Neuronal stem cell (in vitro differentiated cells): ENCODE data around the gene TMEM121.
"Not testable (repeated sequence)": the region's sequence is repeated elsewhere in the genome, so short reads cannot be mapped to it uniquely, and the experiment has no call there.

Source experiments
- DNase-seq: peaks from one replicate; pipeline ENCODE4 v3.0.0-alpha.2; 2013; ENCODE audit warnings: low spot score
- H2AFZ ChIP-seq: one replicate; pipeline ENCODE4 v1.6.1; 2013; ENCODE audit warnings: mild to moderate bottlenecking, low read length, inconsistent platforms
- H2AK5ac ChIP-seq: 2 replicates; pipeline ENCODE4 v1.6.1; 2013; ENCODE audit warnings: low read depth, mild to moderate bottlenecking, inconsistent platforms, low read length, moderate library complexity, mixed read lengths
- H2BK120ac ChIP-seq: 2 replicates; pipeline ENCODE4 v1.6.1; 2013; ENCODE audit warnings: low read depth, mild to moderate bottlenecking, inconsistent platforms, low read length, moderate library complexity, mixed read lengths
- H2BK12ac ChIP-seq: one replicate; pipeline ENCODE4 v1.6.1; 2013; ENCODE audit warnings: low read length, inconsistent platforms
- H2BK15ac ChIP-seq: 2 replicates; pipeline ENCODE4 v1.6.1; 2013; ENCODE audit warnings: mild to moderate bottlenecking, low read length, inconsistent platforms, mixed read lengths
- H2BK5ac ChIP-seq: one replicate; pipeline ENCODE4 v1.6.1; 2013; ENCODE audit warnings: inconsistent platforms, mild to moderate bottlenecking, low read length, moderate library complexity
- H3K14ac ChIP-seq: one replicate; pipeline ENCODE4 v1.6.1; 2013; ENCODE audit warnings: low read length, inconsistent platforms
- H3K18ac ChIP-seq: 2 replicates; pipeline ENCODE4 v1.6.1; 2013; ENCODE audit warnings: low read length, inconsistent platforms
- H3K23ac ChIP-seq: 2 replicates; pipeline ENCODE4 v1.6.1; 2013; ENCODE audit warnings: low read depth, mild to moderate bottlenecking, mixed read lengths, low read length, inconsistent platforms; ENCODE audit not compliant: poor library complexity
- H3K27ac ChIP-seq: replicated peaks from 3 replicates; pipeline ENCODE4 v1.5.1; 2013; ENCODE audit warnings: low read length, inconsistent platforms
- H3K27me3 ChIP-seq, 3 experiments: 2 replicates each; pipeline ENCODE4 v1.6.1; 2013; ENCODE audit warnings: low read length in 3 of 3, mild to moderate bottlenecking in 2 of 3, inconsistent platforms in 1 of 3, low read depth in 1 of 3, mixed read lengths in 1 of 3, moderate library complexity in 1 of 3; ENCODE audit not compliant: control insufficient read depth in 3 of 3, insufficient read depth in 3 of 3
- H3K36me3 ChIP-seq, 2 donors: replicated peaks in 1 of 2; 2 replicates each; pipeline ENCODE4 v1.6.1; 2013; ENCODE audit warnings: low read length in 2 of 2; ENCODE audit not compliant: control insufficient read depth in 2 of 2, insufficient read depth in 2 of 2
- H3K4ac ChIP-seq: 2 replicates; pipeline ENCODE4 v1.6.1; 2013; ENCODE audit warnings: inconsistent platforms, mild to moderate bottlenecking, low read length, moderate library complexity
- H3K4me1 ChIP-seq, 2 donors: 1 replicate in 1 of 2; 2 replicates in 1 of 2; pipeline ENCODE4 v1.6.1; 2013; ENCODE audit warnings: low read length in 2 of 2, low read depth in 1 of 2; ENCODE audit not compliant: control insufficient read depth in 2 of 2, insufficient read depth in 1 of 2
- H3K4me2 ChIP-seq: one replicate; pipeline ENCODE4 v1.6.1; 2013; ENCODE audit warnings: mild to moderate bottlenecking, low read length, inconsistent platforms; ENCODE audit not compliant: insufficient read depth, poor library complexity, severe bottlenecking
- H3K4me3 ChIP-seq, 2 donors: 2 replicates each; pipeline ENCODE4 v1.5.1; 2013; ENCODE audit warnings: low read length in 2 of 2, mild to moderate bottlenecking in 2 of 2, inconsistent platforms in 1 of 2, moderate library complexity in 1 of 2
- H3K79me1 ChIP-seq: one replicate; pipeline ENCODE4 v1.6.1; 2013; ENCODE audit warnings: low read depth, mild to moderate bottlenecking, inconsistent platforms, low read length, moderate library complexity
- H3K9ac ChIP-seq: one replicate; pipeline ENCODE4 v1.6.1; 2013; ENCODE audit warnings: mild to moderate bottlenecking, low read depth, low read length, inconsistent platforms; ENCODE audit not compliant: poor library complexity
- H3K9me3 ChIP-seq, 2 donors: replicated peaks in 1 of 2; 2 replicates each; pipeline versions ENCODE3 to v1.6.1; 2013; ENCODE audit warnings: low read length in 2 of 2, mild to moderate bottlenecking in 2 of 2, inconsistent platforms in 1 of 2, low read depth in 1 of 2, mixed read lengths in 1 of 2, moderate library complexity in 1 of 2; ENCODE audit not compliant: control insufficient read depth in 2 of 2, insufficient read depth in 1 of 2
- H4K8ac ChIP-seq: one replicate; pipeline ENCODE4 v1.6.1; 2013; ENCODE audit warnings: low read depth, mild to moderate bottlenecking, inconsistent platforms, low read length, moderate library complexity
- H4K91ac ChIP-seq: one replicate; pipeline ENCODE4 v1.6.1; 2013; ENCODE audit warnings: low read length, low read depth, mild to moderate bottlenecking, inconsistent platforms; ENCODE audit not compliant: poor library complexity
- WGBS, 2 donors: extraction: QIAGEN DNeasy Blood & Tissue Kit; methylation state at CpG; one replicate each; pipeline ENCODE4 v1.1.7; 2013; ENCODE audit warnings: missing lambda C conversion rate in 2 of 2, mixed read lengths in 1 of 2; ENCODE audit not compliant: insufficient read length in 2 of 2, insufficient replicate concordance in 1 of 2; ENCODE audit errors: extremely low coverage in 2 of 2; 5-methylcytosine and 5-hydroxymethylcytosine counted together

TMEM121 gene

DNA sequence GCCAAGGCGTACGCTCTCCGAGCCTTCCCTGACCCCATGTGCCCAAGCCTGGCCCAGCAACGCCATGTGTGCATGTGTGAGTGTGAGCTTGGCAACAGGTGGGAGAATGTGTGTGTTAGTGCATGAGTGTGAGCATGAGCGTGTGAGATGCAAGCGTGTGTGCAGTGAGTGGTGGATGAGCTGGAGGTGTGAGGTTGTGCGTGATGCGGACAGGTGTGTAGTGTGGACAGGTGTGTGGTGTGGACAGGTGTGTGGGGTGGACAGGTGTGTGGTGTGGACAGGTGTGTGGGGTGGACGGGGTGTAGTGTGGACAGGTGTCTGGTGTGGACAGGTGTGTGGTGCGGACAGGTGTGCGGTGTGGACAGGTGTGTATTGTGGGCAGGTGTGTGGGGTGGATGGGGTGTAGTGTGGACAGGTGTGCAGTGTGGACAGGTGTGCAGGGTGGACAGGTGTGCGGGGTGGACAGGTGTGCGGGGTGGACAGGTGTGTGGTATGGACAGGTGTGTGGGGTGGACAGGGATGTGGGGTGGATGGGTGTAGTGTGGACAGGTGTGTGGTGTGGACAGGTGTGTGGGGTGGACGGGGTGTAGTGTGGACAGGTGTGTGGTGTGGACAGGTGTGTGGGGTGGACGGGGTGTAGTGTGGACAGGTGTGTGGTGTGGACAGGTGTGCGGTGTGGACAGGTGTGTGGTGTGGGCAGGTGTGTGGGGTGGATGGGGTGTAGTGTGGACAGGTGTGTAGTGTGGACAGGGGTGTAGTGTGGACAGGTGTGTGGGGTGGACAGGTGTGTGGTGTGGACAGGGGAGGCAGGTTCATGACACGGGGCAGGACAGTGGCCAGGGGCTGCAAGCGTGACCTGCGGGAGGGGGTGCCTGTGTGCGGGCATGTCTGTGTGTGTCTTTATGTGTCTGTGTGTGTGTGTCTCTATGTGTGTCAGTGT lies 41.1 kb downstream of the TMEM121 start:
- not testable (repeated sequence) for H2BK120ac ChIP-seq, H2AFZ ChIP-seq, H3K79me1 ChIP-seq, H3K36me3 ChIP-seq, H3K4me2 ChIP-seq, H2BK12ac ChIP-seq, H3K18ac ChIP-seq, H2BK15ac ChIP-seq, H3K14ac ChIP-seq, H3K27ac ChIP-seq, H2BK5ac ChIP-seq, H4K91ac ChIP-seq, H3K23ac ChIP-seq, H3K4ac ChIP-seq, H3K27me3 ChIP-seq, DNase-seq, H3K4me1 ChIP-seq, H2AK5ac ChIP-seq
- no CpG with 5 or more reads among the region's 20 CpGs for WGBS, 2 donors
- H4K8ac ChIP-seq = peak overlapping the region; percentile 65
- peaks cover 0 to 38% of the 10 kb centered on the region in 2 donors for H3K9me3 ChIP-seq
- H3K9ac ChIP-seq = peak overlapping the region; percentile 12
- peak overlapping the region in 1 of 2 donors; percentile 60 for H3K4me3 ChIP-seq

DNA sequence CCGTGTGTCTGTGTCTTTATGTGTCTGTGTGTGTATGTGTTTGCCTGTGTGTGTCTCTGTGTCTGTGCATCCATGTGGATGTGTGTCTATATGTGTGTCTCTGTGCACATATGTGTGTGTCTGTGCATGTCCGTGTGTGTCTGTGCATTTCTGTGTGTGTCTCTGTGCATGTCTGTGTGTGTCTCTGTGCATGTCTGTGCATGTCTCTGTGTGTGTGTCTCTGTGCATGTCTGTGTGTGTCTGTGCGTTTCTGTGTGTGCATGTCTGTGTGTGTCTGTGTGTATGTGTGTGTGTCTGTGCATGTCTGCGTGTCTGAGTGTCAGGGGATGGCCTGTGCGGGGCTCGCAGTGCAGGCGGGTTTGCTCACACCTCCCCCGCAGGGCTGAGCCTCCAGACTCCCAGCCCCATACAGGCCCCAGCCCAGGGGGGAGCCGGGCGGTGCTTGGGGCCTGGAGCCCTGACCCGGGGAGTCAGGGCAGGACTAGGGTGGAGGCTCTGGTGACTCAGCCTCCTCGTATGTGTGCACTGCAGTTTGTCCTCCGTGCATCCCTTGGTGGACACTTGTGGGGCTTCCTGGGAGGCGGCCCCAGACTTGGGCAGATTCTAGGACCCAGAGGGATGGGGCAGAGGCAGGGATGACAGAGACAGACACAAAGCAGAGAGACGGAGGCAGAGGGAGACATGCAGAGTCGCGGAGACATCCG lies 41.9 kb downstream of the TMEM121 start:
- not testable (repeated sequence) for H2BK12ac ChIP-seq, H3K4me2 ChIP-seq, H3K27me3 ChIP-seq, H3K27ac ChIP-seq, H3K18ac ChIP-seq, H2AFZ ChIP-seq, H3K23ac ChIP-seq, H2BK15ac ChIP-seq, H2AK5ac ChIP-seq, H3K14ac ChIP-seq, H2BK120ac ChIP-seq, H3K4ac ChIP-seq, H2BK5ac ChIP-seq, H4K91ac ChIP-seq, H3K36me3 ChIP-seq, H3K4me1 ChIP-seq, DNase-seq, H4K8ac ChIP-seq, H3K79me1 ChIP-seq, H3K9ac ChIP-seq
- H3K4me3 ChIP-seq = peak overlapping the region in 1 of 2 donors; percentile 62
- WGBS, 2 donors = no CpG with 5 or more reads among the region's 18 CpGs
- H3K9me3 ChIP-seq = peaks cover 0 to 30% of the 10 kb centered on the region in 2 donors

DNA sequence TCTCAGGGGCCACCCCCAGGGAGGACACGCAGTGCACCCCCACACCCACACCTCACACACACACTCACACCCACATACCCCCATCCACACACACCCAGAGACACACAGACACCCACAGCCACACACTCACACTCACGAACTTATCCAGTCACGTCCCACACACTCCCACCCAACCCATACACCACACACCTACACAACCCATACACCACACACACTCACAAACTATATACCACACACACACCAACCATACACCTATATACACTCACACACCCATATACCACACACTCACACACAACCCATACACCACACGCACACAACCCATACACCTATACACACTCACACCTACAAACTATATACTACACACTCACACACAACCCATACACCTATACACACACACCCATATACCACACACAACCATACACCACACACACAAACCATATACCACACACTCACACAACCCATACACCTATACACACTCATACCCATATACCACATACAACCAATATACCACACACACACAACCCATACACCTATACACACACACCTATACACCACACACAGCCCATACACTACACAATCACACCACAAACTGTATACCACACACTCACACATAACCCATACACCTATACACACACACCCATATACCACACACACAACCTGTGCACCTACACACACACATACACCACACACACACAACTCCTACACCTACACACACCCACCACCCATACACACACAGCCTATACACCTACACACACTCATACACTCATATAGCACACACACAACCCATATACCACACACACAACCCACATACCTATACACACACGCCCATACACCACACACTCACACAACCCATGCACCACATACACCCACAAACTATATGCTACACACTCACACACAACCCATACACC lies 42.7 kb downstream of the TMEM121 start:
- H3K9me3 ChIP-seq = peaks cover 0 to 25% of the 10 kb centered on the region in 2 donors
- no peaks in the 10 kb centered on the region for H3K27me3 ChIP-seq
- H3K4me2 ChIP-seq = no peak overlapping the region
- no peak overlapping the region for H2AK5ac ChIP-seq
- H3K27ac ChIP-seq = no peak overlapping the region
- no peak overlapping the region for H4K8ac ChIP-seq
- no peaks in the 10 kb centered on the region for H3K4me1 ChIP-seq
- H2BK15ac ChIP-seq = no peak overlapping the region
- no peak overlapping the region for H2AFZ ChIP-seq
- no peak overlapping the region for H2BK120ac ChIP-seq
- WGBS, 2 donors = 100% methylated on average over 2 of the region's 5 CpGs
- H3K36me3 ChIP-seq = peaks cover 0 to 3% of the 10 kb centered on the region in 2 donors
- no peak overlapping the region for H3K23ac ChIP-seq
- H2BK12ac ChIP-seq = no peak overlapping the region
- no peak overlapping the region for H3K9ac ChIP-seq
- no peak overlapping the region for H3K14ac ChIP-seq
- no peak for DNase-seq
- H3K18ac ChIP-seq = no peak overlapping the region
- no peak overlapping the region for H4K91ac ChIP-seq
- peak overlapping the region in 1 of 2 donors; percentile 71 for H3K4me3 ChIP-seq
- H3K79me1 ChIP-seq = peaks cover 6% of the 10 kb centered on the region
- no peak overlapping the region for H3K4ac ChIP-seq
- H2BK5ac ChIP-seq = no peak overlapping the region
